Midbrain (tissue), 1 donor: Measurements from ENCODE around the gene FAM222B.
"Not testable (repeated sequence)": the region's sequence is repeated elsewhere in the genome, so short reads cannot be mapped to it uniquely, and the experiment has no call there.

ENCODE experiments used
- DNase-seq: peaks from one replicate; lab custom pipeline; 2025; lab: John Stamatoyannopoulos, UW

FAM222B gene

DNA sequence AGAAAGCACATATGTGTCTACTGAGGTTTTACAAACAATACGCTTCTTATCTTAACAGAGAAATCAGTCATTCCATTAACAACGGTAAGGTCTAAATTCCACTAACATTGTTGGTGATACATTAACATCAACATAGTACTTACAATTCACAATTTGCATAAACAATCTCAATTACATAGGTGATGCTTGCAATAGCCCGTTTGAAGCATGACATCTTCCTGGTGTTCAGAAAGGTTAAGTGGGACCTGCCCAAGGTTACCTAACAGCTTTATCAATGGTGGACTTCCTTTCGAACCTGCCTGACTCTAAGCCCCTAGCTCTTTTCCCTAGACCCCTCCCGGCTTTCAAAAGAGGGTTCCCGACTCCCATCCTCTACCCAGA lies 699 bp downstream of the FAM222B start:
- DNase-seq, result no peak

DNA sequence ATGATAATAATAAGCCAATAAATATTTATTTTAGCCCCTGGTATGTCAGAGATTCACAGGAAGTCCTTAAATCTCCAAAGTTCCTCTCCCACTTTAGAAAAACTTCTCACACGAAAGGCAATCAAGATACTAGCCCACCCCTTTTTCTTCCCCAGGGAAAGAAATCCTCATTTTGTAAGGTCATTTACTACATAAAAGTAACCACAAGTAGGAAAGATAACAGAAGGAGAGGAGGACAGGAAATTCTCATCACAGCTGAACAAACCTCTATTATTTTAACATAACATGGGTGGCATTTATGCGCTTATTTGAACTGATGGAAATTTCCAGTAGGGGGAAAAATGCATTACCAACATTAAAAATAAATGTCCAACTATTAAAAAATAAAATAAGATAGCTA lies 3.4 kb downstream of the FAM222B start:
- no peak for DNase-seq

DNA sequence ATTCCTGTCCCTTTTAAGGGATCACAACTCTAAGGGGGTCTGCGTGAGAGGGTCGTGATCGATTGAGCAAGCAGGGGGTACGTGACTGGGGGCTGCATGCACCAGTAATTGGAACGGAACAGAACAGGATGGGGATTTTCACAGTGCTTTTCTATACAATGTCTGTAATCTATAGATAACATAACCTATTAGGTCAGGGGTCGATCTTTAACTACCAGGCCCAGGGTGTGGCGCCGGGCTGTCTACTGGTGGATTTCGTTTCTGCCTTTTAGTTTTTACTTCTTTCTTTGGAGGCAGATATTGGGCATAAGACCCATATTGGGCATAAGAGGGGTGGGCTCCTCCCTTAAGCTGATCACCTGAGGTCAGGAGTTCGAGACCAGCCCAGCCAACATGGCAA lies 6.0 kb downstream of the FAM222B start:
- DNase-seq, result not testable (repeated sequence)

DNA sequence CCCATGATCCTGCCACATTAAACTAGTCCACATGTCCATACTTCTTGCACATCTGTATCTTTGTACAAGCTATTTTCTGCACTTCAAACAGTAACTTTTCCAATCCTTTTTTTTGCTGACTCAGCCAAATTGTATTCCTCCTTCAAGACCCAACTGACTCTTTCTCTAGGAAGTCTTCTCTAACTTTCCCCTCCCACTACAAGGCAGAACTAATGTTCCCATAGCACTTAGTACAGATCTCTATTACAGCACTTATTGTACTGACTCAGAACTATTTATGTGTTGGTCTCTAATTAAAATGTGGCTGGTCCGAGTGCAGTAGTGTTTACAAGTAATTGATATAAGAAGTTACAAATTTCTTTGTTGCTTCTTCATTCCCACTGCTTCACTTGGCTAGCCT lies 8.2 kb downstream of the FAM222B start:
- no peak for DNase-seq

DNA sequence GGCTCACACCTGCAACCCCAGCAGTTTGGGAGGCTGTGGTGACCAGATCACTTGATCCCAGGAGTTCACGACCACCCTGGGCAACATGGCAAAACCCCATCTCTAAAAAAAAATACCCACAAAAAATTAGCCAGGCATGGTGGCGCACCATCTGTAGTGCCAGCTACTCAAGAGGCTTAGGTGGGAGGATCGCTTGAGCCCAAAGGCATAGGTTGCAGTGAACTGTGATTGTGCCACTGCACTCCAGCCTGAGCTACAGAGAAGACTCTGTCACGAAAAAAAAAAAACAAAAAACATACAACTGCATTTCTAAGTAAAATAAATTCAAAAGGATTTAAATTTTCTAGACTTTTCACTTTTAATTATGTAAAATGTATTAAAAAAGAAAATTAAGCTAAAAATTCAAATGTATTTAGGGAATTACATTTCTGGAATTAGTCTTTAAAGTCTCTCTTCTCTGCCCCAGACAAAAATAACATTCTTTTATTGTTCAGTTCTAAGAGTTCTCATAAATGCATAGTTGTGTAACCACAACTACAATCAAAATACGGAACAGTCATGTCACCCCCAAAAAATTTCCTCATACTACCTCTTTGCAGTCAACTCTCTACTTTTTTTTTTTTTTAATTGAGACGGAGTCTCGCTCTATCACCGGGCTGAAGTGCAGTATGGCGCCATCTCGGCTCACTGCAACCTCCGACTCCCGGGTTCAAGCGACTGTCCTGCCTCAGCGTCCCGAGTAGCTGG lies 14.1 kb downstream of the FAM222B start:
- no peak for DNase-seq

DNA sequence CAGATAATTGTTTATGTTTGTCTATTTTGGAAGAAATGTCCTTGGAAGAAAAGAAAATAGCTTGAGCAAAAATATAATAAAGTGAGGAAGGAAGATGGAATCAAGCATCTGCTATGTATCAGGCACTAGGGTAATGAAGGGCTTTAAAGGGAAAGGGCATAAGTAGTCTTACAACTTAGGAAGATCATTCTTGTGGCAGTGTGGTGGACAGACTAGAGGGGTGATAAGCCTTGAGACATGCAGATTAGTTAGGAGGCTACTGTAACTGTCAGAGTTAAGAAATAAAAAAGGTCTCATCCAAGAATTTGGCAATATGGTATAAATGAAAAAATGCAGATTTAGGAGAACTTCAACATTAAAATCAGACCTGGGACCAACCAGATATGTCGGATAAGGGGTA lies 14.9 kb downstream of the FAM222B start:
- no peak for DNase-seq

DNA sequence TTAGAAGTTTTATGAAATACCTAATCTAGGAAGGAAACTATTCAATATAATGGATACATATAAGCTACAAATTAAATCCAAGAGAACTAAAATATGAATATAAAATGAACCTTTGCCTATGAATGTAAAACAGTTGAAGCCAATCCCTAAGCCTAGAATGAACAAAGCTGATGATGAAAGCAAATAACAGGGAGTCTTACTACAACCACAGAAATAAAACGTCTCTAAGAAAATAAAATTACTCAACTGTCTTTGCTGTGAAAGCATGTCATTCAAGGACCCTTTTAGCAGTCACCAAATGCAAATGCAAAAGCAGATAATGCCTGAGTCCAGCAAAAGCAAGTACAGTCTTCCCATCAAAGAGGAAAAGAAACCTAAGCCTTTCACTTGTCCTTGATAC lies 23.0 kb downstream of the FAM222B start:
- no peak for DNase-seq

DNA sequence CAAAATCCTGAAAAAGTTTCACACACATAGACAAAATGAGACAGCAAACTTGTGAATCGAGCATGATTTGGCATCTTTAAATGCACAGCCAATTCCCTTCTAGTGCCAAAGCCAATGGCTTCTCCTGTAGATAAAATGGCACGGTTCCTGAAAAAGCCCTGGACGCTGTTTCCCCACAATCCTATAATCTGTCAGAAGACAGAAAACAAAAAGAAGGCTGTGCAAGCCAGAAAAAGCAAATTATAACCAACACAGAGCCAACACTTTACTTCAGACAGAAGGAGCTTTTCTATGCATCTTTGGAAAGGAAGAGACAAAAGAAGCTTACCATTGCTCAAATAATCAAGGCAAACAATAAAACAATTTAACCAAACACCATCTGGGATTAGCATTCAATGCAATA lies 23.8 kb downstream of the FAM222B start:
- no peak for DNase-seq

DNA sequence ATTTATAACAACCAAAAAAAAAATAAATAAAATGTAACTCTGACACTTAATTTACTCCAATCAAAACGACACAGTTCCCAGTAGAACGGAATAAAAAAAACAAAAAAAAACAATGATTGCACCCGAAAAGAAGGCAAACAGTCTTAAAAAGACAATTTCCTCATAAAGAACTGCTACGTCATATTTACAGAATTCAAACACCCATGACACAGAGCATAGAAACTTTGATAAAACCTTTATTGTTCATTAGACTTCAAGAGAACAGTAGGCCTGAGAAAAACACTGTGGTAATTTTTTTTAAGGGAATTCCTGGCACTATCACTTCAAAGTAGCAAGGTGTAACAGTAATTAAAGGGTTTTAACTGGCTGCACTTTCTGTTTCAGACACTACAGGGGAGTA lies 26.1 kb downstream of the FAM222B start:
- no peak for DNase-seq

DNA sequence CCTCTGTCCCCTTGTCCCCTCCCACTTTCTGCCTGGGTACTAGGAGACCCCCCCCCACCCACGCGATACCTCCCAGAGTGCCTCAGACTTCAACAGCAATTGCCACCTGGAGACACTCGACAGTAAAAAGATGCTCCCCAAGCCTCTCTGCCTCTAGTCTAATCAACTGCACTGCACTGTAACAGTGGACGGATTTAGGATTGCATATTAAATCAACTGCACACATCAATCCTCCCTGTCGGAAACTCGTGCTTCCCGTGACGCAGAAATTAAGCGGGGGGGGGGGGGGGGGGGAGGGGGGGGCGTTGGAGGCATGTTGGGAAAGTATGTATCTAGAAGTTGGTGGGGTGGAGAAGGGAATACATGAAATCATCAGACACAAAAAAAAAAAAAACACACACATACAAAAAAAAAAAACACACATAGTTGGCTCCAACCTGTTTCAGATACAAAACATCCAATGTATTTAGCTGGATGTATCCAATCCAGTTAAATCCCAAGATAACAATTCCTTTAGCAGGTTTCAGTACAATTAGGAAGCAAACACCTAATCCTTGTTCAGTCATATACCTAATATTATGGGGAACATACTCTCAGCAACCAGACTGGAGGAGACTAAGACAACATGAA lies 29.7 kb downstream of the FAM222B start:
- no peak for DNase-seq

DNA sequence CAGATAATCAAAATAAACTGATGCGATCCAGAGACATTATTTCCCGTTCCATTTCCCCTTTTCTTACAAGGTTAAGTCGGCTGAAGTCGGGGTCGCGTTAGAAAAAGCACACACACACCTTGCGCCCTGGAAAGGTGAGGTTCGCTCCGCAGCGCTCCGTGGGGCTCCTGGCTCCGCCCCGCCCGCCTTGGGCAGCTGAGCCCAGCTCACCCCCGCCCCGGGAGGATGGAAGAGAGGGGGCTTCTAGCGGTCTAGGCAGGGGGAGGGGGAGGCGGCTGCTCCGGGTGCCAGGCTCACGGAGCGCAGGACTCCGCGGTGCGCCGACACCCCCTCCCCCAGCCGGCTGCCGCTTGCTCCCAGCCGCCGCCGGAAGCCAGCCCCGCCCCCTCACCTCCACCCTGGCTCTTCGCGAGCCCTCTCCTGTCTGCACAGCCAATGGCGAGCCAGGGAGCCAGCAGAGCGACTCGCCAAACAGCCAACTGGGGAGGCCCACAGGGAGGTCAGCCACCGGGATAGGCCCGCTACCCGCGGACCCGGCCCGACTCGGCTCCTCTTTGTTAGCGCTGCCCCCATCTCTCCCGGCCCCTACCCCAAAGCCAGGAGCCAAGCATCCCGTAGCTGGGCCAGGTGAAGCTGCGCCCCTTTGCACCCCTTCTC lies 30.4 kb downstream of the FAM222B start:
- peak; percentile 97 for DNase-seq

DNA sequence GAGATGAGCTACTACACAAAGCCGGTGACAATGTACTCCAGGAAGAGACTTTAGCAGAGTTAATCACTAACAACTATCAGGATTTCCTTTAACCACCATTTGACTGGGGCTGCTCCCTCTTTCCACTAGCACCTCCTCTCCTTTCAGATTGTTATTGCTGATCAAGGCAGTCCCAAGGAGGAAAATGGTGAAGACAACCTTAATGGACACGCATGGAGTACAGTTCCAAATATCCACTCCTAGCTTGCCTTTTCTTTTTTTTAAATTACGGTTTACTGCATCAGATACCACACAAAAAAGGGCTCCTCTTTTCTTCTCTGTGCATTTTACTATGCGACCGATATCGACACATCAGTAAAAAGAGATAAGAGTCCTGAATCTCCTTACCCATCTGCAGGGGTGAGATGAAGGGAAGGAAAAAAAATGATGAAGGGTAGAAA lies 30.9 kb downstream of the FAM222B start:
- peak; percentile 41 for DNase-seq

DNA sequence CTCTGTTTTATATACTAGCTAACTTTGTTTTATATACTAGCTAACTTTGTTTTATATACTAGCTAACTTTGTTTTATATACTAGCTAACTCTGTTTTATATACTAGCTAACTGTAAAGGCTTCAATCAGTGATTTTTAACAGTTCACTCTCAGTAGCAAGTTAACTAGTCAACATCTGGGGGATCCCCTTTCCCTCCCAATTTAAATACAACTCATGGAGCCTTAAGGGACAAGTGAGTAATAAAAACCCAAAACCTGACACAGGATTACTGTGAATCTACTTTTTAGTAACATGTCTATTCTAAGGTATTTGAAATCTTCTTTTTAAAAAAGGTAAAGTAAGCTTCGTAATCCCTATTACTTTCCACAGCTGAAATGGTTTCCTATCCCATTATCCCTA lies 32.2 kb downstream of the FAM222B start:
- DNase-seq, result no peak

DNA sequence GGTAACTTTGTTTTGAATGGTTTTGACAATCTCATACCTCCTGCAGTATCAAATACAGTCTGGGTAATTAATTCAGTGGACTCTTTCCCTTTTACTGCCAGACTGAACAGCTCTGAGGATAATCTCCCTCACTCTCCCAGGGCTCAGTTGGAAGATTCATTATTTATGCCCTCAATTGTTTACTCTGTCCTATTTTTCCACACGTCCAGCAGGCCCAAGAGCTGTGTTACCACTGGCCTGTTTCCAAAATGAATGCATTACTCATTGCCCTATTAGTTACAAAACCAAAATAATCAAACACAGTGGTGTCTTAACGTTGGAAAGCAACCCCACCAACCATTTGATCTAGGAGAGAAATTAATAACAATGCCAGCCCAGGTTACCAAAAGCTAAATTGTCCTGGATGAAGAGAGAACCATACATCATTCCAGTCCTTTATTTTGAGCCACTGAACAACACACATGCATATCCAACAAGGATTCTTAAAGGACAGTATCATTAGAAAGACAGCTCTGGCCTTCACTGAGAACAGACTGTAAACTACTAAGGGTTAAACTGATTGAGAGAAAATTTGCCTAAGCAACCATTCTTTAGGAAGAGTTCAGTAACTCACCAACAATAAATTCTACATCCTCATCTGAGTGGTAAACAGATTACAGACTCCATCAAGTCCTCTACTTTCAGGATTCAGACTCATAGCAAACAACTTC lies 34.5 kb downstream of the FAM222B start:
- DNase-seq, result peak; percentile 37

DNA sequence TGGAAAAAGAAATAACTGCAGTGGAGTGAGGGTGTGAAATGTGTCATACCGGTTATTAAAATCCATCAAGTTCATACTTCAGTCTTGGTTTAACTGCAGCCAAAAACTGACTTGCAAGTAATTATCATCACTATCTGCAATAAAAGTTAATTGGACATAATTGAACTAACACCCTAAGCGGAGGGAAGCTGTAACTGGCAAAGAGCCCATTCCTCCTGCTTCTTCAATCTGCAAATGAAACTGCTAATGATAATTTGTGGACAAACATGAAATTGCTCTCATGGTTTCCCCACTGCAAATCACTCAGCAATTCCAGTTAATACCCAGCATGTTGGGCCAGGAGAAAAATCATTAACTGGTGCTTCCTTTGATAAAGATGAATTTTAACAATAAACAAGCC lies 46.5 kb downstream of the FAM222B start:
- no peak for DNase-seq

DNA sequence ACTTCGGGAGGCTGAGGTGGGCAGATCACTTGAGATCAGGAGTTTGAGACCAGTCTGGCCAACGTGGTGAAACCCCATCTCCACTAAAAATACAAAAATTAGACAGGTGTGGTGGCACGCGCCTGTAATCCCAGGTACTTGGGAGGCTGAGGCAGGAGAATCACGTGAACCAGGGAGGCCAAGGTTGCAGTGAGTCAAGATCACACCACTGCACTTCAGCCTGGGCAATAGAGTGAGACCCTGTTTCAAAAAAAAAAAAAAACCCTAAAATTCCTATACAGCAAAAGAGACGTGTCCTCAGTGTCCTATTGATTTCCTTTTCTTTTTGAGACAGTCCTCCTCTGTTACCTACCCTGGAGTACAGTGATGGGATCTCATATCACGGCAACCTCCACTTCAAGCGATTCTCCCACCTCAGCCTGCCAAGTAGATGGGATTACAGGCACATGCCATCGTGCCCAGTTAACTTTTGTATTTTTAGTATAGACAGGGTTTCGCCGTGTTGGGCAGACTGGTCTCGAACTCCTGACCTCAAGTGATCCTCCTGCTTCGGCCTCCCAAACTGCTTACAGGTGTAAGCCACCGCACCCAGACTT lies 47.6 kb downstream of the FAM222B start:
- not testable (repeated sequence) for DNase-seq

DNA sequence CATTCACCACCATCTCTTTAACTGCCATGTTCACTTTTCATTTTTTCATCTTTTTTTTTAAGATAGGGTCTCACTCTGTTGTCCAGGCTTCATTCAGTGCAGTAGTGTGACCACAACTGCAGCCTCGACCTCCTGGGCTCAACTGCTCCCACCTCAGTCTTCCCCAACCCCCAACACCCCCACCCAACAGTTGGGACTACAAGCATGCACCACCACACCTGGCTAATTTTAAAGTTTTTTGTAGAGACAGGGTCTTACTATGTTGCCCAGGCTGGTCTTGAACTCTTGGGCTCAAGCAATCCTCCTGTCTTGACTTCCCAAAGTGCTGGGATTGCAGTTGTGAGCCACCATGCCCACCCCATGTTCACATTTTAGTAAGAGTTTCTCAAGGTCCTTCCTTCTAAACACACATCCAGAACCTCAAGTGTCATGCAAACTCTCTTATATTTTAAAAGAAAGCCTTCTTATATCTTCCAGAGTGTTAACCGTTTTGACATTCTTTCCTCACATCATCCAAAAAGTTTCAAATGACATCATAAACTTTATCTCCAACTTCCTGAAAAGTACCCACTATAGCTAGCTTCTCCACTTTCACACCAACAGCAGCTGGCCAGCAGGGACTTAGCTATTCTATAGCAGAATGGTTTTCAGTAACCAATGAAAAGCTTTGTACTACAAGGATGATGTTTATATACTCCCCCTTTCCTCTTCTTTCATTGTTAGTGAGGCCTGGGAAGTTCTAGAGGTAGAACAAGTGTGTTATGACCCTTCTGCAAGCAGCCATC lies 49.5 kb downstream of the FAM222B start:
- no peak for DNase-seq

DNA sequence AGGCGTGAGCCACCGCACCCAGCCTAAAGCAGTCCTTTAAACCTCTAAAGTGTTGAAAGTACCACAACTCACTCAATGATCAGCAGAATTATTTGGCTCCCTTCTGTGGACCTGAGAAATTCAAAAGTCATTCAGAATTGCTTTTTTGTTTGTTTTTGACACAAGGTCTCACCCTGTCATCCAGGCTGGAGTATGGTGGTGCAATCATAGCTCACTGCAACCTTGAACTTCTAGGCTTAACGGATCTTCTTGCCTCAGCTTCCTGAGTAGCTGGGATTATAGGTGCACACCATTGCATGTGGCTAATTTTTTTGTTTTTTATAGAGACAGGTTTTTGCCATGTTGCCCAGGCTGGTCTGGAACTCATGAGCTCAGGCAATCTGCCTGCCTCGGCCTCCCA lies 54.5 kb downstream of the FAM222B start:
- no peak for DNase-seq

DNA sequence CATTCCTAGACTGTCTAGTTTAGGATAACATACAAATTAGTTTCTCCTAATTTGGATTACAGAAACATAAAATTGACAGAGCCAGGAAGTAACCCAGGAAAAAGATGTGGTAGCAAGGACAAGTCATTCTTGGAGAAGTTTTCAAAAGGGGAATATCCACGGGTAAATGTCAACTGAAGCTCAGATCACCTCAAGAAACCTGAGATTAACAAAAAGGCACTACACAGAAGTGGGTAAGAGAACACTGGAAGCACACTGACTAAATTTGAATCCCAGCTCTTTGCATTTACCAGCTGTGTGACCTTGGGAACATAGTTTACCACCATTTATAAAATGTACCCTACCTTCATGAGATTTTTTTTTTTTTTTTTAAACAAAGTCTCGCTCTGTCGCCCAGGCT lies 59.4 kb downstream of the FAM222B start:
- no peak for DNase-seq

DNA sequence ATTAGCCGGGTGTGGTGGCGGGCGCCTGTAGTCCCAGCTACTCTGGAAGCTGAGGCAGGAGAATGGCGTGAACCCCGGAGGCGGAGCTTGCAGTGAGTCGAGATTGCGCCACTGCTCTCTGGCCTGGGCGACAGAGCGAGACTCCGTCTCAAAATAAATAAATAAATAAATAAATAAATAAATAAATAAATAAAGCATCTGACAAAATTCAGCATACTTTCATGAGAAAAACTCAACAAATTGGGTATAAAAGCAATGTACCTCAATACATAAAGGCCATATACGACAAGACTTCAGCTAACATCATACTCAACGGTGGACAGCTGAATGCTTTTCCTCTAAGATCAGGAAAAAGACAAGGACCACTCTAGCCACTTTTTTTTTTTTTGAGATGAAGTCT lies 63.0 kb downstream of the FAM222B start:
- DNase-seq, result not testable (repeated sequence)

DNA sequence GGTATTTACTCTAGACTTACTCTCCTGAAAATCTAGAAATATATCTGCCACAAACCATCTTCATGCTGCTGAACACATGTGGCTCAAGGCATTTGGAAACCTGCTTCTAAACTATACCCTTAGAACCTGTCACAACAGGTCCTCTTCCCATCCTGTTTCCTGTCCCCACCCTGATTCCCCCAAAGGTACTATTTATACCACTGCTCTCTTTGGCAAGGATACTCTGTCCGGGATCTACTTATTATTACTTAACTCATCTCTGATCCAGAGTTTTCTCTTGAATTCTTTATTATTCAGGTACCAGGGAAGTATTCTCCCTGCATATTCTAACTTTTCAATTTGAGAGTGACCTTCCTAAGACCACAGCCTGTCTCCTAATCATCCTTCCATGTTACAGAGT lies 65.4 kb downstream of the FAM222B start:
- DNase-seq, result no peak

DNA sequence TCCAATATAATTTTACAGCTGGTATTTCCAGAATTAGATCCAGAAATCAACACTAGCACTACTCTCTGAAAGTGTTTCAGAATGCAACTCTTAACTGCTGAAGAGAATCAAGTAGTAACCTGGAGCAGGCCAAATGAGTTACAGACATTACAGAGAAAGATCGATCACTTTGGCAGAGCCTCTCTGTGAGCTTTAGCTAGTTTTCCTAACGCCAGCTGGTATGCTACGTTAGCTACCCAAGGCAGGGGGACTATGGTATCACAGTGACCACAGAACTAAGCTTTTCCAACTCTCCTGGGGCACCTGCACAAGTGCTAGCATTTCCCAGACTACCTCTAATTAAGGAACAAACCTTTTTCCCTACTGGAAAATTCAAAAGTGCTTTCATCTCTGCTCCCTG lies 68.4 kb downstream of the FAM222B start:
- no peak for DNase-seq
